ENCODE data around the gene ELL3. TPM values are rescaled to one million over a fixed set of nuclear protein-coding genes. Genes with fewer than 3 reads are reported as not detected.
"Not testable (repeated sequence)": the region's sequence is repeated elsewhere in the genome, so short reads cannot be mapped to it uniquely, and the experiment has no call there.

ELL3 gene
- total and polyA plus RNA-seq, 10 of the 15 experiments (the other 5 are each of a cell fraction or from before 2014, with no cell fraction given): 12.9 to 30.3 (median 20.2) TPM

GRCh38 chr15:43746903-43747309 is 29.9 kb downstream of the ELL3 start (continued):
- 0 out of 2 replicates have a peak, but pooled peaks have one; percentile 33 for TF ChIP-seq RELB (IDR thresholded peaks at IDR 0.05; ENCODE audit: low read depth)
- peak; percentile 49; the same call in 1 of the 2 replicates for TF ChIP-seq NFYB (IDR thresholded peaks at IDR 0.05; ENCODE audit: insufficient read depth, low read depth, low read length)
- peak in 1 of 2 experiments; percentile 18; a peak in 1 of 4 replicates for TF ChIP-seq IKZF2 (IDR thresholded peaks at IDR 0.05)
- 0 out of 2 replicates have a peak, but pooled peaks have one; percentile 26 for TF ChIP-seq YY1 (IDR thresholded peaks at IDR 0.05; ENCODE audit: low read depth, low read length)
- 0 out of 2 replicates have a peak, but pooled peaks have one; percentile 9 for TF ChIP-seq POLR2AphosphoS5 (IDR thresholded peaks at IDR 0.05; ENCODE audit: low read length)

- ChIA-PET RAD21 (ENCODE audit: unreplicated experiment) (interaction anchor here (1.0 to 1.1 kb wide), 2 partner anchors 24 to 42 kb away, joined by 3 to 4 read pairs; no protein-coding TSS in a partner anchor), CTCF (interaction anchor here (1.7 kb wide), 1 partner anchor 24 kb away, joined by 5 read pairs; no protein-coding TSS in a partner anchor), POLR2A (interaction anchor here (0.6 to 1.3 kb wide), 3 partner anchors 11 to 63 kb away, joined by 3 to 4 read pairs (median 3); no protein-coding TSS in a partner anchor), SMC1A (ENCODE audit: uncharacterized antibody, unreplicated experiment) (interaction anchor here (1.0 to 2.2 kb wide), 2 partner anchors 31 to 42 kb away, joined by 5 to 6 read pairs; partner anchors contain the start of gene ELL3)
- H4K20me1 ChIP-seq (ENCODE audit: control insufficient read depth, insufficient read depth); FAIRE-seq; in situ Hi-C loops (cut with MboI); BruUV-seq (replicated peaks); H3K27me3 ChIP-seq (replicated peaks in 1 of 2; ENCODE audit: control insufficient read depth in 2 of 2, insufficient read depth in 2 of 2, low read length in 1 of 2); H3K9me3 ChIP-seq (replicated peaks; ENCODE audit: control insufficient read depth, insufficient read depth, low read length); H3K36me3 ChIP-seq (ENCODE audit: control insufficient read depth in 2 of 2, insufficient read depth in 2 of 2, low read length in 1 of 2): not testable (repeated sequence)
- ATAC-seq: peak; percentile 91
- Histone ChIP-seq H3K4me2 (ENCODE audit: control insufficient read depth, insufficient read depth) (peak within 1 kb of the TSS; percentile 71), H3K27ac (ENCODE audit: control insufficient read depth, insufficient read depth) (peak within 1 kb of the TSS; percentile 78), H3K9ac (ENCODE audit: control insufficient read depth, insufficient read depth, low read length) (peak within 1 kb of the TSS; percentile 82), H3K79me2 (ENCODE audit: control insufficient read depth, insufficient read depth, low read length) (peaks cover 53% of the 10 kb centered on the region), H3K4me3 (peak within 1 kb of the TSS; percentile 84), H3K4me1 (ENCODE audit: control insufficient read depth, insufficient read depth, low read length) (peaks cover 13% of the 10 kb centered on the region), H2AFZ (ENCODE audit: control insufficient read depth, low read depth, low read length) (peak within 1 kb of the TSS; percentile 51)
- intact Hi-C loops (cut with micrococcal nuclease; ENCODE audit: unreplicated experiment): loop anchor here (5.0 kb wide), 1 partner anchor 976 kb away; no protein-coding TSS in a partner anchor
- peak; percentile 56 for DNase-seq (ENCODE audit: low read depth, low spot score)
- WGBS (ENCODE audit: insufficient coverage, insufficient replicate concordance, low lambda C conversion rate, missing lambda C conversion rate): under 1% methylated on average over 48 of the region's 84 CpGs
- TF ChIP-seq MYC (IDR thresholded peaks at IDR 0.05; ENCODE audit: insufficient read depth, insufficient read length, insufficient replicate concordance, low read length, severe bottlenecking) (peak; percentile 48), POLR2AphosphoS5 (IDR thresholded peaks at IDR 0.05; ENCODE audit: low read length) (peak; percentile 84), NKRF (conservative IDR thresholded peaks at IDR 0.05) (peak; percentile 84), SMAD5 (IDR thresholded peaks at IDR 0.05; ENCODE audit: low read depth) (0 out of 2 replicates have a peak, but pooled peaks have one; percentile 69), TCF3 (IDR thresholded peaks at IDR 0.05; ENCODE audit: borderline replicate concordance, insufficient read depth, low read depth, low read length) (0 out of 2 replicates have a peak, but pooled peaks have one; percentile 57), GATAD2B (conservative IDR thresholded peaks at IDR 0.05; ENCODE audit: low read depth) (peak; percentile 63; the same call in 1 of the 2 replicates), DPF2 (IDR thresholded peaks at IDR 0.05) (peak; percentile 78), CREB1 (IDR thresholded peaks at IDR 0.05; ENCODE audit: low read depth) (peak; percentile 72; the same call in 1 of the 2 replicates), E2F4 (IDR thresholded peaks at IDR 0.05; ENCODE audit: low read depth, low read length) (0 out of 2 replicates have a peak, but pooled peaks have one; percentile 41), RB1 (IDR thresholded peaks at IDR 0.05; ENCODE audit: borderline replicate concordance) (peak; percentile 53; the same call in 1 of the 2 replicates), NR2F1 (conservative IDR thresholded peaks at IDR 0.05) (0 out of 2 replicates have a peak, but pooled peaks have one; percentile 45), PML (IDR thresholded peaks at IDR 0.05; ENCODE audit: low read length) (peak; percentile 84), POU2F2 (IDR thresholded peaks at IDR 0.05; ENCODE audit: borderline replicate concordance, low read depth, low read length) (peak; percentile 42; the same call in 2 of the 3 replicates)
Observed at GRCh38 chr15:43746245-43746902, 30.4 kb downstream of the ELL3 start, which contains the start of gene PDIA3. Gene PDIA3, plus strand, starts transcription at chr15:43746438. Its CDS starts 102 bp downstream, at chr15:43746540.

Data from GM12878 (cell line).